Type B pancreatic cell (in vitro differentiated cells): Measurements from ENCODE around the gene DNLZ. TPM values are rescaled to one million over a fixed set of nuclear protein-coding genes. Genes with fewer than 3 reads are reported as not detected.

Source experiments
- DNase-seq: peaks from one replicate; pipeline ENCODE4 v3.0.0; 2021; ENCODE audit warnings: mixed read lengths; ENCODE audit not compliant: unreplicated experiment; ENCODE audit errors: extremely low spot score
- H3K27ac Mint-ChIP-seq: 2 replicates; pipeline ENCODE4 v1.8.0; 2021; ENCODE audit warnings: mild to moderate bottlenecking, mixed read lengths
- H3K27me3 Mint-ChIP-seq: 2 replicates; pipeline ENCODE4 v1.8.0; 2021; ENCODE audit warnings: mixed read lengths
- H3K36me3 Mint-ChIP-seq: 2 replicates; pipeline ENCODE4 v1.8.0; 2021; ENCODE audit warnings: mixed read lengths
- H3K4me1 Mint-ChIP-seq: one replicate; pipeline ENCODE4 v1.8.0; 2021; ENCODE audit warnings: mixed read lengths; ENCODE audit not compliant: unreplicated experiment
- H3K4me3 Mint-ChIP-seq: 2 replicates; pipeline ENCODE4 v1.8.0; 2021; ENCODE audit warnings: mild to moderate bottlenecking, mixed read lengths
- H3K9me3 Mint-ChIP-seq: 2 replicates; pipeline ENCODE4 v1.8.0; 2021; ENCODE audit warnings: mixed read lengths
- CTCF ChIP-seq: fragments of 200-600 bp; sonication (generic); conservative IDR thresholded peaks from 2 replicates; pipeline ENCODE4 v1.5.0; 2021; ENCODE audit warnings: antibody characterized with exemption, mild to moderate bottlenecking
- total RNA-seq: library from RNA; stranded (reverse); gene quantifications from 2 replicates; pipeline ENCODE4 v1.2.1, GENCODE V29; 2021; ENCODE audit warnings: low replicate concordance

DNLZ gene
- total RNA-seq, 1 donor from 2014 or later: 14.0 TPM

GRCh38 chr9:136336881-136337280 is 26.7 kb downstream of the DNLZ start:
- H3K27me3 Mint-ChIP-seq: no peaks in the 10 kb centered on the region
- no peaks in the 10 kb centered on the region for H3K9me3 Mint-ChIP-seq
- peaks cover 5% of the 10 kb centered on the region for H3K4me1 Mint-ChIP-seq
- H3K27ac Mint-ChIP-seq: no peak overlapping the region
- no peak for DNase-seq
- no peak for TF ChIP-seq CTCF
- no peak overlapping the region for H3K4me3 Mint-ChIP-seq
- H3K36me3 Mint-ChIP-seq: peaks cover 4% of the 10 kb centered on the region

GRCh38 chr9:136336156-136336870 is 27.2 kb downstream of the DNLZ start:
- H3K4me3 Mint-ChIP-seq: no peak overlapping the region

GRCh38 chr9:136335296-136336155 is 28.0 kb downstream of the DNLZ start:
- no peak overlapping the region for H3K4me3 Mint-ChIP-seq

More at GRCh38 chr9:136336156-136336870, 27.2 kb downstream of the DNLZ start:
- Mint-ChIP-seq H3K9me3 (no peaks in the 10 kb centered on the region), H3K4me1 (peaks cover 5% of the 10 kb centered on the region), H3K36me3 (peaks cover 4% of the 10 kb centered on the region), H3K27me3 (no peaks in the 10 kb centered on the region), H3K27ac (no peak overlapping the region)
- no peak for DNase-seq
- TF ChIP-seq CTCF: no peak

DNA sequence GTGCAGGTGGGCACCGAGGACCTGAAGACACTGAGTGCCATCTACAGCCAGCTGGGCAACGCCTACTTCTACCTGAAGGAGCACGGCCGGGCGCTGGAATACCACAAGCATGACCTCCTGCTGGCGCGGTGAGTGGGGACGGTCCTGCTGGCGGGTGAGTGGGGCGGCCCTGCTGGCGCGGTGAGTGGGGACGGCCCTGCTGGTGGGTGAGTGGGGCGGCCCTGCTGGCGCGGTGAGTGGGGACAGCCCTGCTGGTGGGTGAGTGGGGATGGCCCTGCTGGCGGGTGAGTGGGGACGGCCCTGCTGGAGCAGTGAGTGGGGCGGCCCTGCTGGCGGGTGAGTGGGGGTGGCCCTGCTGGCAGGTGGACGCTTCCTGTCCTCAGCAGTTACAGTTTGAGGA is 29.0 kb downstream of the DNLZ start:
- Mint-ChIP-seq H3K4me1 (peaks cover 5% of the 10 kb centered on the region), H3K36me3 (peaks cover 4% of the 10 kb centered on the region), H3K27ac (no peak overlapping the region), H3K9me3 (no peaks in the 10 kb centered on the region), H3K27me3 (no peaks in the 10 kb centered on the region), H3K4me3 (no peak overlapping the region)
- no peak for TF ChIP-seq CTCF
- no peak for DNase-seq

More at GRCh38 chr9:136335296-136336155, 28.0 kb downstream of the DNLZ start:
- Mint-ChIP-seq H3K27me3 (no peaks in the 10 kb centered on the region), H3K4me1 (peaks cover 5% of the 10 kb centered on the region), H3K9me3 (no peaks in the 10 kb centered on the region), H3K36me3 (peaks cover 4% of the 10 kb centered on the region), H3K27ac (no peak overlapping the region)
- no peak for TF ChIP-seq CTCF
- DNase-seq: no peak

DNA sequence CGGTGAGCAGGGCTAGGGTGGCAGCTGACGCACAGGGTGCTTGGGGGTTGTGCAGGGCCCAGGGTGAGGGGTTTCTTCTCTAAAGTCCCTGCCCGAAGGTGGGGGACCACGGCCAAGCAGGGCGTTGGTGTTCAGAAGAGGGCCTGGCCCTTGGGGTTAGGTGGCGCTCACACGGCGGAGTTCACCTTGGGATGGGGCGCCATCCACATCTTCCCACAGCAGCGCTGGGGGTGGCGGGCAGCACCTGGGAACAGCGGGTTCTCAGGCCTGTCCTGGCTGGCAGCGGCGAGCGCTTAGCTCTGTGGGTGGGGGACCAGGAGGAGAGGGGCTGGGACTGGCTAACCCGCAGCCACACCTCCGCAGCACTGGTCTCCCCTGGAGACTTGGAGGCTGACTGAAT is 30.1 kb downstream of the DNLZ start:
- Mint-ChIP-seq H3K4me3 (no peak overlapping the region), H3K36me3 (no peaks in the 10 kb centered on the region), H3K4me1 (peaks cover 4% of the 10 kb centered on the region), H3K27me3 (no peaks in the 10 kb centered on the region), H3K27ac (no peak overlapping the region), H3K9me3 (no peaks in the 10 kb centered on the region)
- DNase-seq: no peak
- no peak for TF ChIP-seq CTCF
